ENCODE results near the gene TRAPPC14.

DNA sequence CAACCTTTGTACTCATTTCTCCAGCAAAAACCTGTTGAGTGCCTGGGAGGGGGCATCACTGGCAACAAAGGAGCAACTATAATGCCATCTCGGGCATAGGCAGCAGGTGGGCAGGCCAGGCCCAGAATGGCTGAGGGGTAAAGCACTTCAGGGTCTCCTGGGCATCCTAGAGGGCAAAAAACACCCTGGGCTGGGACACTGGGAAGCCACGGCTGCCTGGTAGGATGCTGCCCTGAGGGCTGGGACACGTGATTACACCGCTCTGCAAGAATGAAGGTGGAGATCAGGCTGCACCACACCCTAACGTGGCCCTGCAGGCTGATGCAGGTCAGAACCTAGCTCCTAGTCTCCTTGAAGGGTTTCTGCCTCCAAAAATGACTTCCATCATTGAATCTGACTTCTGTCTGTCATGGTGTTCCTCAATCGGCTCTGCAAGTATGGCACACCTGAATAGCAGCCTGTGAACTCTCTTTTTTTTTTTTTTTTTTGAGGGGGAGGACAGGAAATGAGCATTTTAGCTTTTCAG lies 4.5 kb upstream of the TRAPPC14 start:
- TF ChIP-seq, protein P1, sequence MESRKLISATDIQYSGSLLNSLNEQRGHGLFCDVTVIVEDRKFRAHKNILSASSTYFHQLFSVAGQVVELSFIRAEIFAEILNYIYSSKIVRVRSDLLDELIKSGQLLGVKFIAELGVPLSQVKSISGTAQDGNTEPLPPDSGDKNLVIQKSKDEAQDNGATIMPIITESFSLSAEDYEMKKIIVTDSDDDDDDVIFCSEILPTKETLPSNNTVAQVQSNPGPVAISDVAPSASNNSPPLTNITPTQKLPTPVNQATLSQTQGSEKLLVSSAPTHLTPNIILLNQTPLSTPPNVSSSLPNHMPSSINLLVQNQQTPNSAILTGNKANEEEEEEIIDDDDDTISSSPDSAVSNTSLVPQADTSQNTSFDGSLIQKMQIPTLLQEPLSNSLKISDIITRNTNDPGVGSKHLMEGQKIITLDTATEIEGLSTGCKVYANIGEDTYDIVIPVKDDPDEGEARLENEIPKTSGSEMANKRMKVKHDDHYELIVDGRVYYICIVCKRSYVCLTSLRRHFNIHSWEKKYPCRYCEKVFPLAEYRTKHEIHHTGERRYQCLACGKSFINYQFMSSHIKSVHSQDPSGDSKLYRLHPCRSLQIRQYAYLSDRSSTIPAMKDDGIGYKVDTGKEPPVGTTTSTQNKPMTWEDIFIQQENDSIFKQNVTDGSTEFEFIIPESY (IDR thresholded peaks at IDR 0.05): no peak
- TF ChIP-seq, protein P2, sequence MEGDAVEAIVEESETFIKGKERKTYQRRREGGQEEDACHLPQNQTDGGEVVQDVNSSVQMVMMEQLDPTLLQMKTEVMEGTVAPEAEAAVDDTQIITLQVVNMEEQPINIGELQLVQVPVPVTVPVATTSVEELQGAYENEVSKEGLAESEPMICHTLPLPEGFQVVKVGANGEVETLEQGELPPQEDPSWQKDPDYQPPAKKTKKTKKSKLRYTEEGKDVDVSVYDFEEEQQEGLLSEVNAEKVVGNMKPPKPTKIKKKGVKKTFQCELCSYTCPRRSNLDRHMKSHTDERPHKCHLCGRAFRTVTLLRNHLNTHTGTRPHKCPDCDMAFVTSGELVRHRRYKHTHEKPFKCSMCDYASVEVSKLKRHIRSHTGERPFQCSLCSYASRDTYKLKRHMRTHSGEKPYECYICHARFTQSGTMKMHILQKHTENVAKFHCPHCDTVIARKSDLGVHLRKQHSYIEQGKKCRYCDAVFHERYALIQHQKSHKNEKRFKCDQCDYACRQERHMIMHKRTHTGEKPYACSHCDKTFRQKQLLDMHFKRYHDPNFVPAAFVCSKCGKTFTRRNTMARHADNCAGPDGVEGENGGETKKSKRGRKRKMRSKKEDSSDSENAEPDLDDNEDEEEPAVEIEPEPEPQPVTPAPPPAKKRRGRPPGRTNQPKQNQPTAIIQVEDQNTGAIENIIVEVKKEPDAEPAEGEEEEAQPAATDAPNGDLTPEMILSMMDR (IDR thresholded peaks at IDR 0.05; ENCODE audit: low read depth, low read length, missing input control): no peak
- TF ChIP-seq EGR1 (IDR thresholded peaks at IDR 0.05; ENCODE audit: low read depth in 2 of 2) (no peak), FOXA1 (IDR thresholded peaks at IDR 0.05) (no peak), TAF1 (conservative IDR thresholded peaks at IDR 0.05) (no peak), SP1 (IDR thresholded peaks at IDR 0.05) (no peak)

All from liver (tissue), 3 donors.